ENCODE measurements around the gene AKR1C1.
"Not testable (repeated sequence)": the region's sequence is repeated elsewhere in the genome, so short reads cannot be mapped to it uniquely, and the experiment has no call there.

Gene AKR1C1

GRCh38 chr10:4943821-4944220 lies 19.4 kb upstream of the AKR1C1 start:
- ChIA-PET POLR2A (no interaction called here), CTCF (no interaction called here)
- TF ChIP-seq SP1 (IDR thresholded peaks at IDR 0.05) (no peak), NFRKB (IDR thresholded peaks at IDR 0.05) (no peak), ARNT (IDR thresholded peaks at IDR 0.05) (no peak), L3MBTL2 (conservative IDR thresholded peaks at IDR 0.05) (no peak), FOXK2 (IDR thresholded peaks at IDR 0.05) (no peak), ZNF384 (IDR thresholded peaks at IDR 0.05) (no peak), CTBP1 (IDR thresholded peaks at IDR 0.05; ENCODE audit: borderline replicate concordance) (no peak), ELF4 (IDR thresholded peaks at IDR 0.05) (no peak), FOXM1 (IDR thresholded peaks at IDR 0.05; ENCODE audit: borderline replicate concordance) (no peak), SUZ12 (IDR thresholded peaks at IDR 0.05) (no peak), HDGF (IDR thresholded peaks at IDR 0.05; ENCODE audit: borderline replicate concordance) (no peak), LEF1 (IDR thresholded peaks at IDR 0.05; ENCODE audit: borderline replicate concordance) (no peak), FOXA1 (IDR thresholded peaks at IDR 0.05) (no peak), BHLHE40 (IDR thresholded peaks at IDR 0.05; ENCODE audit: borderline replicate concordance) (no peak), PKNOX1 (IDR thresholded peaks at IDR 0.05) (no peak), TARDBP (IDR thresholded peaks at IDR 0.05) (no peak)
- DNase-seq (ENCODE audit: extremely low spot score) = no peak

GRCh38 chr10:4944841-4945240 lies 18.4 kb upstream of the AKR1C1 start:
- CTCF ChIA-PET = no interaction called here
- no peak for TF ChIP-seq L3MBTL2 (conservative IDR thresholded peaks at IDR 0.05)
- TF ChIP-seq SP1 (IDR thresholded peaks at IDR 0.05) = no peak
- no peak for TF ChIP-seq NFRKB (IDR thresholded peaks at IDR 0.05)
- no peak for TF ChIP-seq HDGF (IDR thresholded peaks at IDR 0.05; ENCODE audit: borderline replicate concordance)
- no peak for TF ChIP-seq LEF1 (IDR thresholded peaks at IDR 0.05; ENCODE audit: borderline replicate concordance)
- TF ChIP-seq SUZ12 (IDR thresholded peaks at IDR 0.05) = no peak
- TF ChIP-seq BHLHE40 (IDR thresholded peaks at IDR 0.05; ENCODE audit: borderline replicate concordance) = no peak
- no peak for TF ChIP-seq ZNF384 (IDR thresholded peaks at IDR 0.05)
- TF ChIP-seq ARNT (IDR thresholded peaks at IDR 0.05) = no peak
- TF ChIP-seq FOXA1 (IDR thresholded peaks at IDR 0.05) = no peak
- no peak for TF ChIP-seq PKNOX1 (IDR thresholded peaks at IDR 0.05)
- no peak for TF ChIP-seq FOXM1 (IDR thresholded peaks at IDR 0.05; ENCODE audit: borderline replicate concordance)
- TF ChIP-seq TARDBP (IDR thresholded peaks at IDR 0.05) = no peak
- no peak for DNase-seq (ENCODE audit: extremely low spot score)
- POLR2A ChIA-PET = no interaction called here

GRCh38 chr10:4945766-4946717 lies 17.2 kb upstream of the AKR1C1 start:
- POLR2A ChIA-PET = no interaction called here
- no peak for TF ChIP-seq NFRKB (IDR thresholded peaks at IDR 0.05)
- CTCF ChIA-PET = interaction anchor here (0.6 kb wide), 1 partner anchor 1838 kb away, joined by 3 read pairs; no protein-coding TSS in a partner anchor
- no peak for DNase-seq (ENCODE audit: extremely low spot score)

- CTCF ChIA-PET = no interaction called here
- DNase-seq (ENCODE audit: extremely low spot score) = no peak
- POLR2A ChIA-PET = no interaction called here
- no peak for TF ChIP-seq ZNF384 (IDR thresholded peaks at IDR 0.05)
- no peak for TF ChIP-seq ELF4 (IDR thresholded peaks at IDR 0.05)
- TF ChIP-seq FOXA1 (IDR thresholded peaks at IDR 0.05) = no peak
- no peak for TF ChIP-seq PKNOX1 (IDR thresholded peaks at IDR 0.05)
- no peak for TF ChIP-seq FOXK2 (IDR thresholded peaks at IDR 0.05)
- no peak for TF ChIP-seq FOXM1 (IDR thresholded peaks at IDR 0.05; ENCODE audit: borderline replicate concordance)
- no peak for TF ChIP-seq BHLHE40 (IDR thresholded peaks at IDR 0.05; ENCODE audit: borderline replicate concordance)
- no peak for TF ChIP-seq HDGF (IDR thresholded peaks at IDR 0.05; ENCODE audit: borderline replicate concordance)
- no peak for TF ChIP-seq SP1 (IDR thresholded peaks at IDR 0.05)
- no peak for TF ChIP-seq TARDBP (IDR thresholded peaks at IDR 0.05)
These were observed 16.1 kb upstream of the AKR1C1 start for GRCh38 chr10:4947039-4947634.

- no peak for DNase-seq (ENCODE audit: extremely low spot score)
- ChIA-PET CTCF (no interaction called here), POLR2A (no interaction called here)
- TF ChIP-seq ELF4 (IDR thresholded peaks at IDR 0.05) (no peak), LEF1 (IDR thresholded peaks at IDR 0.05; ENCODE audit: borderline replicate concordance) (no peak), PKNOX1 (IDR thresholded peaks at IDR 0.05) (no peak), FOXM1 (IDR thresholded peaks at IDR 0.05; ENCODE audit: borderline replicate concordance) (no peak), FOXA1 (IDR thresholded peaks at IDR 0.05) (no peak), NFRKB (IDR thresholded peaks at IDR 0.05) (no peak), SUZ12 (IDR thresholded peaks at IDR 0.05) (no peak)
These were observed 15.3 kb upstream of the AKR1C1 start for GRCh38 chr10:4947635-4948596.

- DNase-seq (ENCODE audit: extremely low spot score); CTCF ChIA-PET; POLR2A ChIA-PET: not testable (repeated sequence)
These were observed 11.6 kb upstream of the AKR1C1 start for GRCh38 chr10:4951512-4952162.

Measured in HEK293T (cell line).